T-cell (primary cell): ENCODE measurements around the gene OXER1. TPM values are rescaled to one million over a fixed set of nuclear protein-coding genes. Genes with fewer than 3 reads are reported as not detected.

Experiments used
- ATAC-seq, 4 experiments: fragments of 200-7000 bp in 3 of 4; fragments of 150-1000 bp in 1 of 4; cut with Tn5 transposase; replicated peaks in 1 of 4; 1 replicate in 3 of 4; 2 replicates in 1 of 4; pipeline ENCODE4 v1.10.0; 2021; ENCODE audit warnings: moderate library complexity in 3 of 4, mild to moderate bottlenecking in 2 of 4, moderate number of reproducible peaks in 1 of 4
- CTCF ChIA-PET, 2 donors: fragments of 300-600 bp; sonication (Branson Sonifier 250); formaldehyde crosslinking; loops; one replicate each; lab custom pipeline; 2022; ENCODE audit warnings: antibody characterized with exemption in 2 of 2; lab: Charles Lee
- POLR2A ChIA-PET, 2 donors: fragments of 300-600 bp; sonication (Branson Sonifier 250); formaldehyde crosslinking; loops; one replicate each; lab custom pipeline; 2022; ENCODE audit warnings: antibody characterized with exemption in 2 of 2; lab: Charles Lee
- DNase-seq, 35 experiments: peaks; one replicate each; pipeline versions ENCODE4 v3.0.0 to v3.0.0-alpha.2; 2013 to 2023
- H3K27ac ChIP-seq: one replicate; pipeline ENCODE4 v1.5.1; 2013; ENCODE audit warnings: low read length
- H3K27me3 ChIP-seq, 2 experiments: replicated peaks in 1 of 2; 1 replicate in 1 of 2; 2 replicates in 1 of 2; pipeline versions ENCODE4 v1.6.1 to v1.7.0; 2013; ENCODE audit warnings: low read length in 1 of 2, mixed read lengths in 1 of 2; ENCODE audit not compliant: control insufficient read depth in 2 of 2, insufficient read depth in 2 of 2; ENCODE audit errors: extremely low read depth in 1 of 2
- H3K36me3 ChIP-seq, 2 donors: 1 replicate in 1 of 2; 2 replicates in 1 of 2; pipeline versions ENCODE4 v1.6.1 to v1.7.0; 2013; ENCODE audit warnings: low read length in 1 of 2; ENCODE audit not compliant: control insufficient read depth in 2 of 2, insufficient read depth in 1 of 2; ENCODE audit errors: extremely low read depth in 1 of 2
- H3K4me1 ChIP-seq, 2 experiments: 1 replicate in 1 of 2; 2 replicates in 1 of 2; pipeline versions ENCODE4 v1.6.1 to v1.7.0; 2013; ENCODE audit warnings: low read length in 2 of 2, mixed read lengths in 1 of 2; ENCODE audit not compliant: insufficient read depth in 2 of 2, control insufficient read depth in 1 of 2; ENCODE audit errors: extremely low read depth in 1 of 2
- H3K4me3 ChIP-seq, 2 donors: 1 replicate in 1 of 2; 2 replicates in 1 of 2; pipeline versions ENCODE4 v1.5.1 to v1.7.0; 2013; ENCODE audit warnings: mild to moderate bottlenecking in 2 of 2, low read length in 1 of 2, moderate library complexity in 1 of 2; ENCODE audit not compliant: control insufficient read depth in 1 of 2; ENCODE audit errors: extremely low read depth in 1 of 2
- H3K9me3 ChIP-seq: 2 replicates; pipeline ENCODE4 v1.7.0; 2013
- H3K27ac Mint-ChIP-seq, 2 donors: one replicate each; pipeline ENCODE4 v1.8.0; 2020 to 2021; ENCODE audit warnings: mild to moderate bottlenecking in 2 of 2, mixed read lengths in 2 of 2
- H3K27me3 Mint-ChIP-seq, 2 donors: one replicate each; pipeline ENCODE4 v1.8.0; 2021 to 2022; ENCODE audit warnings: mixed read lengths in 2 of 2
- H3K36me3 Mint-ChIP-seq: one replicate; pipeline ENCODE4 v1.8.0; 2021; ENCODE audit warnings: mixed read lengths
- H3K4me1 Mint-ChIP-seq, 3 donors: one replicate each; pipeline ENCODE4 v1.8.0; 2020 to 2022; ENCODE audit warnings: mixed read lengths in 3 of 3, mild to moderate bottlenecking in 1 of 3
- H3K4me3 Mint-ChIP-seq, 3 donors: one replicate each; pipeline ENCODE4 v1.8.0; 2020 to 2022; ENCODE audit warnings: mild to moderate bottlenecking in 3 of 3, mixed read lengths in 3 of 3, moderate library complexity in 3 of 3
- H3K9me3 Mint-ChIP-seq, 3 donors: one replicate each; pipeline ENCODE4 v1.8.0; 2020 to 2022; ENCODE audit warnings: mixed read lengths in 3 of 3
- WGBS: methylation state at CpG from one replicate; pipeline ENCODE4 v1.1.5; 2013; ENCODE audit warnings: missing lambda C conversion rate; ENCODE audit not compliant: insufficient coverage; 5-methylcytosine and 5-hydroxymethylcytosine counted together
- total RNA-seq, 35 experiments: library from RNA in 6 of 35; stranded (reverse) in 6 of 35; fragments of 120-200 nt in 1 of 35; gene quantifications; one replicate each; pipeline versions ENCODE4 v1.2.1 to v1.2.4 and lab custom pipeline; 2013 to 2026

OXER1 gene
- total RNA-seq, 5 donors from 2014 or later (not counting 1 experiment from before 2014, with no cell fraction given), result 0.13 to 0.22 (median 0.20) TPM; not detected in 2

DNA sequence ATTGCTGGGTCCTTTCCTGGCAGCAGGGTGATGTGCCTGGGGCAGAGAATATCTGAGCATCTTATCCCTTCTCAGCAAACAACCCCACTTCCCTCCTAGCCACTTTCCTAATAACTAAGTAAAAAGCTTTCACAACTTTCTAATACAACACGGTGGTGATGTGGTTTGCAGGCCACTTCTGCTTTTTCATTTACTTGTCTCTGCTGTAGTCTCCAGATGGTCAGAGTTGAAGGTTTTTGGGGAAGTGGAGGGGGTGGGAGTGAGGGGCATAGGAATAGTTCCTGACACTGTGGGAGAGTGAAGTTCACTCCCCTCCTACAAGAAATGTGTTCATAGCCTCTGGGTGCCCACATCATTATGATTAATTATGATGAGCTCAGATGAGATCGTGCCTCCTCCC, 11.6 kb downstream of the OXER1 start:
- peaks cover 0 to 15% (median 7%) of the 10 kb centered on the region in 3 donors for H3K4me1 Mint-ChIP-seq
- peak in 2 of 35 experiments; percentile 3 to 38 for DNase-seq
- no peak for ATAC-seq
- peaks cover 27% of the 10 kb centered on the region for H3K36me3 Mint-ChIP-seq
- no peaks in the 10 kb centered on the region for H3K4me1 ChIP-seq
- H3K4me3 Mint-ChIP-seq, result no peak overlapping the region
- ChIA-PET POLR2A (interaction anchor here in 1 of 2 donors (0.5 kb wide), 1 partner anchor 829 kb away, joined by 4 read pairs; no protein-coding TSS in a partner anchor), CTCF (no interaction called here)
- no peaks in the 10 kb centered on the region for H3K9me3 ChIP-seq
- peaks cover 15 to 19% of the 10 kb centered on the region in 2 donors for H3K36me3 ChIP-seq
- H3K27me3 Mint-ChIP-seq, result no peaks in the 10 kb centered on the region
- H3K9me3 Mint-ChIP-seq, result no peaks in the 10 kb centered on the region
- no peak overlapping the region for H3K4me3 ChIP-seq
- no peak overlapping the region for H3K27ac Mint-ChIP-seq
- no CpG with 5 or more reads among the region's 2 CpGs for WGBS
- H3K27me3 ChIP-seq, result no peaks in the 10 kb centered on the region
- H3K27ac ChIP-seq, result no peak overlapping the region

DNA sequence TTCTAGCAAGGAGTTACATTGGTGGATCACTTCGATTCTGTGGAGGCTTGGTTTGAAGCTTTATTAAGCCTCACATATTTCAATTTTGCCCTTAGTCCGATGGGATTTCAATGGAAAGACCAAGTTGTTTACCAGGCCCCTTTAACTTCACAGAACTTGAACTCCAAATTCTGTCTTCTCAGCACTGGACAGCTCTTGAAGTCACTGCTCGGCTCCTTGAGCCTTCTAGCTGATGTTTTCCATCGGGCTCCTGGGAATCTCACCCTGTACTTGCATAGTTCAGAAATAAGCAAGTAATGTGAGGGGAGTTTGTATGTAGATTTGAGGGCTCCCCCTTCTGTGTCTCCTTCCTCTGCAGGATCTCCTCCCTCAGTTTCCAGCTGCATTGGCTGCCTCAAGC, 15.1 kb downstream of the OXER1 start:
- H3K4me1 Mint-ChIP-seq, result peaks cover 0 to 9% (median 7%) of the 10 kb centered on the region in 3 donors
- POLR2A ChIA-PET, result no interaction called here
- CTCF ChIA-PET, result interaction anchor here in 1 of 2 donors (0.6 kb wide), 1 partner anchor 15 kb away, joined by 3 read pairs; no protein-coding TSS in a partner anchor
- no peak overlapping the region for H3K4me3 ChIP-seq
- peaks cover 6 to 12% of the 10 kb centered on the region in 2 donors for H3K36me3 ChIP-seq
- H3K4me3 Mint-ChIP-seq, result no peak overlapping the region
- no peaks in the 10 kb centered on the region for H3K9me3 ChIP-seq
- H3K9me3 Mint-ChIP-seq, result no peaks in the 10 kb centered on the region
- no peaks in the 10 kb centered on the region for H3K4me1 ChIP-seq
- peaks cover 32% of the 10 kb centered on the region for H3K36me3 Mint-ChIP-seq
- no peak overlapping the region for H3K27ac ChIP-seq
- H3K27me3 Mint-ChIP-seq, result no peaks in the 10 kb centered on the region
- ATAC-seq, result no peak
- DNase-seq, result no peak
- WGBS, result 90% methylated on average over 2 of the region's 4 CpGs
- H3K27ac Mint-ChIP-seq, result no peak overlapping the region
- H3K27me3 ChIP-seq, result no peaks in the 10 kb centered on the region

DNA sequence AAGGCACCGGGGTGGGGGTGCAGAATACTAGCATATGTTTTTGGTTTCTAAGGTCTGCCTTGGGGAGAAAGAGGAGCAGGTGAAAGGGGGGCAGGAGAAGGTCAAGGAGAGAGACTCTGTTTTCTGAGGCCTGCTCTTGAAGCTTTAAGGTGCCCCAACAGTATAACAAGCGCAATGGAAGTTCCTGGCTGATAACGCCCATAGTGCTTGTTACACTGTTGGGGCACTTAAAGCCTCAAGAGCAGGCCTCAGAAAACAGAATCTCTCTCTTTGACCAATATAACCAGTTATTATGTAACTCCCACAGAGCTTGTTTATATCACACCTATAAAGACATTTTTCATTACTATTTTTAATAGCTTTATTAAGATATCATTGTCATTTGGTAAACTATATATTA, 16.5 kb downstream of the OXER1 start:
- H3K27me3 ChIP-seq, result no peaks in the 10 kb centered on the region
- DNase-seq, result no peak
- H3K4me1 Mint-ChIP-seq, result peaks cover 0 to 6% (median 2%) of the 10 kb centered on the region in 3 donors
- H3K27ac Mint-ChIP-seq, result no peak overlapping the region
- no peak for ATAC-seq
- peaks cover 3 to 14% of the 10 kb centered on the region in 2 donors for H3K36me3 ChIP-seq
- no peak overlapping the region for H3K4me3 Mint-ChIP-seq
- H3K4me3 ChIP-seq, result no peak overlapping the region
- H3K36me3 Mint-ChIP-seq, result peaks cover 30% of the 10 kb centered on the region
- no peak overlapping the region for H3K27ac ChIP-seq
- ChIA-PET CTCF (no interaction called here), POLR2A (no interaction called here)
- no peaks in the 10 kb centered on the region for H3K4me1 ChIP-seq
- no peaks in the 10 kb centered on the region for H3K9me3 Mint-ChIP-seq
- no peaks in the 10 kb centered on the region for H3K27me3 Mint-ChIP-seq
- no peaks in the 10 kb centered on the region for H3K9me3 ChIP-seq
- WGBS, result 100% methylated on average over 1 of the region's 3 CpGs

- Mint-ChIP-seq H3K4me1 (peaks cover 0 to 18% (median 3%) of the 10 kb centered on the region in 3 donors), H3K27ac (no peak overlapping the region), H3K9me3 (no peaks in the 10 kb centered on the region), H3K4me3 (no peak overlapping the region), H3K36me3 (peaks cover 42% of the 10 kb centered on the region), H3K27me3 (no peaks in the 10 kb centered on the region)
- DNase-seq, result no peak
- peaks cover 3 to 10% of the 10 kb centered on the region in 2 donors for H3K36me3 ChIP-seq
- H3K4me1 ChIP-seq, result no peaks in the 10 kb centered on the region
- H3K9me3 ChIP-seq, result no peaks in the 10 kb centered on the region
- ChIA-PET POLR2A (no interaction called here), CTCF (interaction anchor here in 1 of 2 donors (0.6 kb wide), 1 partner anchor 159 kb away, joined by 5 read pairs; no protein-coding TSS in a partner anchor)
- H3K27ac ChIP-seq, result no peak overlapping the region
- WGBS, result no CpG with 5 or more reads among the region's 3 CpGs
- no peaks in the 10 kb centered on the region for H3K27me3 ChIP-seq
- H3K4me3 ChIP-seq, result no peak overlapping the region
- no peak for ATAC-seq
Observed at GRCh38 chr2:42744545-42745082, 19.3 kb downstream of the OXER1 start.

- peaks cover 0 to 4% (median 0%) of the 10 kb centered on the region in 3 donors for H3K9me3 Mint-ChIP-seq
- Histone ChIP-seq H3K4me3 (no peak overlapping the region), H3K27me3 (no peaks in the 10 kb centered on the region), H3K27ac (no peak overlapping the region), H3K4me1 (no peaks in the 10 kb centered on the region), H3K36me3 (peaks cover 3 to 7% of the 10 kb centered on the region in 2 donors), H3K9me3 (no peaks in the 10 kb centered on the region)
- H3K27me3 Mint-ChIP-seq, result no peaks in the 10 kb centered on the region
- DNase-seq (no peak), ATAC-seq (no peak)
- 89% methylated on average over 1 of the region's 1 CpG for WGBS
- POLR2A ChIA-PET, result no interaction called here
- peaks cover 46% of the 10 kb centered on the region for H3K36me3 Mint-ChIP-seq
- H3K4me1 Mint-ChIP-seq, result peaks cover 0 to 18% (median 3%) of the 10 kb centered on the region in 3 donors
- H3K4me3 Mint-ChIP-seq, result no peak overlapping the region
- no peak overlapping the region for H3K27ac Mint-ChIP-seq
- CTCF ChIA-PET, result no interaction called here
Observed at GRCh38 chr2:42743659-42743990, 20.3 kb downstream of the OXER1 start.

- Histone ChIP-seq H3K36me3 (peaks cover 5 to 6% of the 10 kb centered on the region in 2 donors), H3K9me3 (no peaks in the 10 kb centered on the region), H3K4me3 (no peak overlapping the region), H3K4me1 (no peaks in the 10 kb centered on the region), H3K27ac (no peak overlapping the region), H3K27me3 (no peaks in the 10 kb centered on the region)
- WGBS, result 61% methylated on average over 2 of the region's 2 CpGs
- Mint-ChIP-seq H3K27ac (no peak overlapping the region), H3K9me3 (peaks cover 0 to 8% (median 3%) of the 10 kb centered on the region in 3 donors), H3K27me3 (no peaks in the 10 kb centered on the region), H3K4me1 (peaks cover 0 to 18% (median 3%) of the 10 kb centered on the region in 3 donors), H3K4me3 (no peak overlapping the region), H3K36me3 (peaks cover 50% of the 10 kb centered on the region)
- ATAC-seq (no peak), DNase-seq (no peak)
- ChIA-PET CTCF (no interaction called here), POLR2A (no interaction called here)
Observed at GRCh38 chr2:42742740-42743658, 20.9 kb downstream of the OXER1 start.
